Measurements from ENCODE around the gene PLCB1.
"Not testable (repeated sequence)": the region's sequence is repeated elsewhere in the genome, so short reads cannot be mapped to it uniquely, and the experiment has no call there.

PLCB1 gene

GRCh38 chr20:8808202-8808535 lies 676.1 kb downstream of the PLCB1 start:
- TF ChIP-seq CTCF (conservative IDR thresholded peaks at IDR 0.05; ENCODE audit: control insufficient read depth, insufficient read depth, low read depth, low read length): no peak
- H3K4me3 ChIP-seq (ENCODE audit: control insufficient read depth, low read depth, low read length): no peak overlapping the region
- no peak for DNase-seq (ENCODE audit: low read depth)

- TF ChIP-seq CTCF (conservative IDR thresholded peaks at IDR 0.05; ENCODE audit: control insufficient read depth, insufficient read depth, low read depth, low read length): no peak
- DNase-seq (ENCODE audit: low read depth): no peak
- no peak overlapping the region for H3K4me3 ChIP-seq (ENCODE audit: control insufficient read depth, low read depth, low read length)
These were observed 677.3 kb downstream of the PLCB1 start for GRCh38 chr20:8809107-8809953.

GRCh38 chr20:8811801-8812594 lies 679.9 kb downstream of the PLCB1 start:
- DNase-seq (ENCODE audit: low read depth): no peak
- H3K4me3 ChIP-seq (ENCODE audit: control insufficient read depth, low read depth, low read length): no peak overlapping the region
- TF ChIP-seq CTCF (conservative IDR thresholded peaks at IDR 0.05; ENCODE audit: control insufficient read depth, insufficient read depth, low read depth, low read length): no peak

GRCh38 chr20:8812817-8813216 lies 680.8 kb downstream of the PLCB1 start:
- no peak overlapping the region for H3K4me3 ChIP-seq (ENCODE audit: control insufficient read depth, low read depth, low read length)
- TF ChIP-seq CTCF (conservative IDR thresholded peaks at IDR 0.05; ENCODE audit: control insufficient read depth, insufficient read depth, low read depth, low read length): no peak
- no peak for DNase-seq (ENCODE audit: low read depth)

- DNase-seq (ENCODE audit: low read depth): no peak
- H3K4me3 ChIP-seq (ENCODE audit: control insufficient read depth, low read depth, low read length): no peak overlapping the region
- TF ChIP-seq CTCF (conservative IDR thresholded peaks at IDR 0.05; ENCODE audit: control insufficient read depth, insufficient read depth, low read depth, low read length): no peak
These were observed 683.1 kb downstream of the PLCB1 start for GRCh38 chr20:8815208-8815607.

GRCh38 chr20:8829256-8829655 lies 697.2 kb downstream of the PLCB1 start:
- TF ChIP-seq CTCF (conservative IDR thresholded peaks at IDR 0.05; ENCODE audit: control insufficient read depth, insufficient read depth, low read depth, low read length): peak; percentile 36
- DNase-seq (ENCODE audit: low read depth): peak; percentile 16
- no peak overlapping the region for H3K4me3 ChIP-seq (ENCODE audit: control insufficient read depth, low read depth, low read length)

GRCh38 chr20:8834294-8834693 lies 702.2 kb downstream of the PLCB1 start:
- H3K4me3 ChIP-seq (ENCODE audit: control insufficient read depth, low read depth, low read length); DNase-seq (ENCODE audit: low read depth): not testable (repeated sequence)

Data from fibroblast of mammary gland (primary cell).